Activated naive CD8-positive, alpha-beta T cell treated with anti-CD3 and anti-CD28 coated beads for 36 hours (primary cell): ENCODE measurements around the gene PHLDA1. TPM values are rescaled to one million over a fixed set of nuclear protein-coding genes. Genes with fewer than 3 reads are reported as not detected.
"Not testable (repeated sequence)": the region's sequence is repeated elsewhere in the genome, so short reads cannot be mapped to it uniquely, and the experiment has no call there.

Experiments
- DNase-seq: peaks from one replicate; pipeline ENCODE4 v3.0.0; 2021
- H3K27ac Mint-ChIP-seq: one replicate; pipeline ENCODE4 v1.8.0; 2022; ENCODE audit warnings: mild to moderate bottlenecking, moderate library complexity, mixed read lengths
- H3K27me3 Mint-ChIP-seq: one replicate; pipeline ENCODE4 v1.8.0; 2022; ENCODE audit warnings: mild to moderate bottlenecking, mixed read lengths
- H3K36me3 Mint-ChIP-seq: one replicate; pipeline ENCODE4 v1.8.0; 2021; ENCODE audit warnings: mild to moderate bottlenecking, mixed read lengths
- H3K4me1 Mint-ChIP-seq: one replicate; pipeline ENCODE4 v1.8.0; 2021; ENCODE audit warnings: mixed read lengths
- H3K4me3 Mint-ChIP-seq: one replicate; pipeline ENCODE4 v1.8.0; 2022; ENCODE audit warnings: mild to moderate bottlenecking, moderate library complexity, mixed read lengths
- H3K9me3 Mint-ChIP-seq: one replicate; pipeline ENCODE4 v1.8.0; 2022; ENCODE audit warnings: mixed read lengths
- total RNA-seq, 2 experiments: library from RNA; stranded (reverse); gene quantifications; one replicate each; pipeline ENCODE4 v1.2.3, GENCODE V29; 2021

Gene PHLDA1
- total RNA-seq, 2 experiments from 2014 or later = 41.5 to 41.9 TPM

DNA sequence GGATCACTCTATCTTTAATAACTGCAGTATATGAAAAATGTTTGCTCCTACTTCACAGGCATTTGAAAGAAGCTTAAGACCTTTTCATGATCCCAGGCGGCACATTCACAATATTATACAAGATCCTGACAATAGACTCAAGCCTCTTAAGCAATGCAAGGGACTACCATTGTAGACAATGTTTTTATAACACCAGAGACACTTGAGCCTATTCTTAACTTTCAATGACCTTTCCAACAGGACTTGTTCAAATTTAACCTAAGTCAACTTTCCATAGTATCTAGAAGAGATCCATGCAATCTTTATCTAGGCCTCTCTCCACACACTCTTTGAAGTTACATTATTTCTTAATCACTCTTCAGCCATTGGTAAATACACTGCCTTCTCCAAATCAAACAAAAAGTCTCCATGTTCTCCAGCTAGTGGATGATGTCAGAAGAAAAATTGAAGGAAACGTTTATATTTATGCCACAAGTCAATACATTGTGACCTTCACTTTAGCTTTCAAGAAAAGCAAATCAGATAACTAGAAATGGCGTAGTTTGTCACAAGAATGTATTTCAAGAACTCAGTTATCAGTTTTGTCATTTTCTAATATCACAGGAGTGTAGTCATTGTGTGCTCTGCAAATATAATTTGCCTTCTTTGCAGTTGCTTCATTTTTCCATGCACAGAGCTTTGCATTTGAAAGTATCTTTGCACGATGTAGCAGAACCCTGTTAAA, 41.2 kb downstream of the PHLDA1 start:
- no peak overlapping the region for H3K27ac Mint-ChIP-seq
- no peak for DNase-seq
- H3K4me3 Mint-ChIP-seq = no peak overlapping the region
- H3K4me1 Mint-ChIP-seq = peaks cover 39% of the 10 kb centered on the region
- peaks cover 15% of the 10 kb centered on the region for H3K36me3 Mint-ChIP-seq
- peaks cover 5% of the 10 kb centered on the region for H3K27me3 Mint-ChIP-seq
- peaks cover 15% of the 10 kb centered on the region for H3K9me3 Mint-ChIP-seq

DNA sequence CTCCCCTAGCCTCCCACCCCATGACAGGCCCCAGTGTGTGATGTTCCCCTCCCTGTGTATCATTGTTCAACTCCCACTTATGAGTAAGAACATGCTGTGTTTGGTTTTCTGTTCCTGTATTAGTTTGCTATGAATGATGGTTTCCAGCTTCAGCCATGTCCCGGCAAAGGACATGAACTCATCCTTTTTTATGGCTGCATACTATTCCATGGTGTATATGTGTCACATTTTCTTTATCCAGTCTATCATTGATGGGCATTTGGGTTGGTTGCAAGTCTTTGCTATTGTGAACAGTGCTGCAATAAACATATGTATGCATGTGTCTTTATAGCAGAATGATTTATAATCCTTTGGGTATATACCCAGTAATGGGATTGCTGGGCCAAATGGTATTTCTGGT, 43.9 kb downstream of the PHLDA1 start:
- Mint-ChIP-seq H3K9me3 (peaks cover 15% of the 10 kb centered on the region), H3K4me1 (peaks cover 36% of the 10 kb centered on the region), H3K36me3 (peaks cover 15% of the 10 kb centered on the region)
- not testable (repeated sequence) for H3K27ac Mint-ChIP-seq, H3K27me3 Mint-ChIP-seq, H3K4me3 Mint-ChIP-seq, DNase-seq

DNA sequence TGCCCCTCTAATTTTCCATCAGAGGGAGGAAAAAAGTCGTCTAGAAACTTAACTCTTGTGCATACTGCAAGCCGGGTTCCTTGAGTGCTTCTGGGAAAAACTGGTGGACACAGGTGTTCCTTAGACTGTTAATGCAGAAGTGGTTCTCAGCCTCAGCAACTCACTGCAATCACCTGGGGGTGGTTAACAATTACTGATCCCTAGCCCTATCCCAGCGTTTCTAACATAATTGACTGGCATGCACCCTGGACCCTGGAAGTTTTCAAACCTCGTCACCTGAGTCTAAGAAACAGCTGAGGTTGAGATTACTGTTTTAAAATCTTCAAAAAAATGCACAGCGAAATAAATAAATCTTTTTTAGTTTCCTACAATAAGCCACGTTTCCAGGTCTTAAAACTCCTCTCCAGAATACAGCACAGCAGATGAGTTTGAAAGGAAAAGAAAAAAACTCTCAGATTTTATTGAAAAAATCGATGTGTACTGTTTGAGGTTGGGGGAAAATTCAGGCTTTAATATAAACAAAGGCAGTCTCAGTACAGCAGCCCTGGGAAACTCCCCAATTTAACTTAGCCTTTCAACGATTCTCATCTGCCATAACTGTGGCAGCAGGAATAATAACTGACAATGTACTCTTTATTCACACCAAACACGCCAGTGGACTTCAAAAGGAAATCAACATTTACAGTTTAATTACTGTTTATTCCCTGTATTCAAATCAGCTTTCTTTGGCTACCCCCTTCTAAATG, 45.4 kb downstream of the PHLDA1 start:
- DNase-seq = no peak
- H3K27me3 Mint-ChIP-seq = peaks cover 5% of the 10 kb centered on the region
- H3K36me3 Mint-ChIP-seq = peaks cover 15% of the 10 kb centered on the region
- H3K4me1 Mint-ChIP-seq = peaks cover 39% of the 10 kb centered on the region
- peaks cover 15% of the 10 kb centered on the region for H3K9me3 Mint-ChIP-seq
- H3K27ac Mint-ChIP-seq = no peak overlapping the region
- no peak overlapping the region for H3K4me3 Mint-ChIP-seq

DNA sequence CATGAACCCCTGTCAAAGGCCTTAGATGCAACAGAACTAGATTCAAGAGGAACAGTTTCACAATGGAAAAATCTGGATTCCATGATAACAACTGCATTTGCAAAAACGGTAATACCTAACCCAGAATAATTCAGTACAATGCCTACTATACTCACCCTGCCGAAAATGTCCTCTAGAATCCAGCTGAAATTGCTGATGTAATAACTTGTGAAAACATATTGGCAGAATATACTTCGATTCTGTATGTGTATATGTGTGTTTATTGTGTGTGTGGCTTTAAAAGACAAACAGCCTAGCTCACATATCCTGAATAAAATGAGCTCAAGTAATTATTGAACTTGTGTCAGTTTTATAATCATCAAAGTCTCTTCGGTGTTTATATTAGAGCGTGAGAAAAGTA, 46.0 kb downstream of the PHLDA1 start:
- Mint-ChIP-seq H3K27ac (no peak overlapping the region), H3K4me1 (peaks cover 45% of the 10 kb centered on the region), H3K36me3 (peaks cover 15% of the 10 kb centered on the region), H3K4me3 (no peak overlapping the region), H3K9me3 (peaks cover 15% of the 10 kb centered on the region), H3K27me3 (peaks cover 4% of the 10 kb centered on the region)
- DNase-seq = no peak

DNA sequence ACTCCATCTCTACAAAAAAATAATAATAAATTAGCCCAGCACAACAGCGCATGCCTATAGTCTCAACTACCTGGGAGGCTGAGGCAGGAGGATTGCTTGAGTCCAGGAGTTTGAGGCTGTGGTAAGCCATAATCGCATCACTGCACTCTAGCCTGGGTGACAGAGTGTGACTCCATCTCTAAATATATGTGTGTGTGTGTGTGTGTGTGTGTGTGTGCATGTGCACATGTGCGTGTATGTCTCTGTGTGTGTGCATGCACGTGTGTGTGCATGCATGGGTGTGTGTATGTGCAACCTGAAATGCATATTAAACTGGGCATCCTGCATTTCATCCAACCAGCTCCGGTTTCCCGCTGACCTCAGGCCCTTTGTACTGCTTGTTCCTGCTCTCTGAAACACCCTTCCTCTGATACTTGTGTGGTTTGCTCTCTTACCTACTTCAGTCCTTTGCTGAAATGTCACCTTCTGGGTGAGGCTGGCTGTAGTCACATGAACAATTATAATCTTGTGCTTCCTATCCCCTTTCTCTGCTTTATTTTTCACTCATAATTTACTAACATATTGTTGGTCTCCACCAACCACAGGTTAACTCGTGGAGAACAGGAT, 46.9 kb downstream of the PHLDA1 start:
- H3K4me1 Mint-ChIP-seq = peaks cover 50% of the 10 kb centered on the region
- no peak overlapping the region for H3K27ac Mint-ChIP-seq
- peaks cover 16% of the 10 kb centered on the region for H3K9me3 Mint-ChIP-seq
- no peaks in the 10 kb centered on the region for H3K27me3 Mint-ChIP-seq
- no peak overlapping the region for H3K4me3 Mint-ChIP-seq
- DNase-seq = no peak
- H3K36me3 Mint-ChIP-seq = peaks cover 15% of the 10 kb centered on the region

DNA sequence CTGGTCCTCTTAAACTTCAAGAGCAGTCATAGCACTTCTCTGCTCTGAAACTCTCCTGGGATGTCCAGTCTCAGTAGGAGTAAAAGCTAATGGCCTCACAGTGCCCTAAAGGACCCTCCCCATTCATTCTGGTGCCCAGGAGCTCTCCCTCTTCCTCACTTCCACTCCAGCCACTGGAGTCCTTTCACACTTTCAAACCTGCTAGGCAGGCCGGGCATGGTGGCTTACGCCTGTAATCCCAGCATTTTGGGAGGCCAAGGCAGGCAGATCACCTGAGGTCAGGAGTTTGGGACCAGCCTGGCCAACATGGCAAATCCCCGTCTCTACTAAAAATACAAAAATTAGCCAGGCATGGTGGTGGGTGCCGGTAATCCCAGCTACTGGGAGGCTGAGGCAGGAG, 47.7 kb downstream of the PHLDA1 start:
- H3K36me3 Mint-ChIP-seq = peaks cover 12% of the 10 kb centered on the region
- not testable (repeated sequence) for H3K27me3 Mint-ChIP-seq, H3K27ac Mint-ChIP-seq, H3K4me3 Mint-ChIP-seq, DNase-seq
- peaks cover 58% of the 10 kb centered on the region for H3K4me1 Mint-ChIP-seq
- peaks cover 13% of the 10 kb centered on the region for H3K9me3 Mint-ChIP-seq

DNA sequence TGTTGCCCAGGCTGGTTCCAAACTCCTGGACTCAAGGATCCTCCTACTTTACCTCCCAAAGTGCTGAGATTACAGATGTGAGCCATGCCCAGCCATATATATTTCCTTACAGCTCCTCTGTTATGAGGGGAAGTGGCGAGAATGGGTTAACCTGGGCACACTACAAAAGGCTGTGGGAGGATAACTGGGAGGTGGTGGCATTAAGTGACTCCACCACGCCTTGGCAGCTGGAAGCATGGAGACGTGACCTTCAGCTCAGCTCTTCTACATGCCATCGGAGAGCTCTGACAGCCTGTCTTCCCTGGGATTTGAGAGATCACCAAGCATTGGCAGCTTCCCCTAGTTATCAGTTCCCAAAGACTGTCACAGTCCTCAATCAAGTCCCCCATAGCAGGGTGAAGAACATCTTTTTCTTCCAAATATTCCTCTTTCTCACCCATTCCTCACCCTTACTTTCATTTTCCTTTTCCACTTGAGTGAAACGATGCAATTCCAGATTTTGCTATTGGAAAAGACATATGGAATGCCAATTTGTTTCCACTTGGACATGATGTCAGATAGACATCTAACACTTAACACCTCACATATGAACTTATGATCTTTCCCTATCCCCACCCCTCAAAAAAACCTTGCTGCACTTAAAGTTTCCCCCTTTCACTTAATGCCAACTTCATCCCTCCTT, 48.5 kb downstream of the PHLDA1 start:
- Mint-ChIP-seq H3K27ac (no peak overlapping the region), H3K27me3 (no peaks in the 10 kb centered on the region), H3K4me3 (no peak overlapping the region), H3K9me3 (peaks cover 6% of the 10 kb centered on the region), H3K36me3 (peaks cover 5% of the 10 kb centered on the region), H3K4me1 (peaks cover 64% of the 10 kb centered on the region)
- no peak for DNase-seq

DNA sequence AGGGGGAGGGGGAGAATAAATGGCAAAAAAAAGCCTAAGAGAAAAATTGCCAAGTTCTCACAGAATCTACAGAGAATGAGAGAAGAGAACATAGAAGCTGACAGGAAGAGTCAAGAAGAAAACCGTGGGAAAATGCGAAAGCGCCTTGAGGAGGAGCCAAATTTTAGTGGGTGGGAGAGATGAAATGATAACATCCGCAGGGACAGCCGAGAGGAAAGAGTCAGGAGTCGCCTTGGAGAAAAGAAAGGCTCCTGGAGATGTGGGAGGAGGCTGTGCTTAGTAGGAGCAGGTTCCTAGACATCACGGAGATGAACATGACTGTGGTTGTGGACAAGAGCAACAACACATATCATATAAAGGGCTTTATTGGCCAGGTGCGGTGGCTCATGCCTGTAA, 49.4 kb downstream of the PHLDA1 start:
- Mint-ChIP-seq H3K4me3 (no peak overlapping the region), H3K27me3 (no peaks in the 10 kb centered on the region), H3K9me3 (peaks cover 1% of the 10 kb centered on the region), H3K36me3 (no peaks in the 10 kb centered on the region), H3K4me1 (peaks cover 74% of the 10 kb centered on the region), H3K27ac (peak overlapping the region; percentile 13)
- no peak for DNase-seq

DNA sequence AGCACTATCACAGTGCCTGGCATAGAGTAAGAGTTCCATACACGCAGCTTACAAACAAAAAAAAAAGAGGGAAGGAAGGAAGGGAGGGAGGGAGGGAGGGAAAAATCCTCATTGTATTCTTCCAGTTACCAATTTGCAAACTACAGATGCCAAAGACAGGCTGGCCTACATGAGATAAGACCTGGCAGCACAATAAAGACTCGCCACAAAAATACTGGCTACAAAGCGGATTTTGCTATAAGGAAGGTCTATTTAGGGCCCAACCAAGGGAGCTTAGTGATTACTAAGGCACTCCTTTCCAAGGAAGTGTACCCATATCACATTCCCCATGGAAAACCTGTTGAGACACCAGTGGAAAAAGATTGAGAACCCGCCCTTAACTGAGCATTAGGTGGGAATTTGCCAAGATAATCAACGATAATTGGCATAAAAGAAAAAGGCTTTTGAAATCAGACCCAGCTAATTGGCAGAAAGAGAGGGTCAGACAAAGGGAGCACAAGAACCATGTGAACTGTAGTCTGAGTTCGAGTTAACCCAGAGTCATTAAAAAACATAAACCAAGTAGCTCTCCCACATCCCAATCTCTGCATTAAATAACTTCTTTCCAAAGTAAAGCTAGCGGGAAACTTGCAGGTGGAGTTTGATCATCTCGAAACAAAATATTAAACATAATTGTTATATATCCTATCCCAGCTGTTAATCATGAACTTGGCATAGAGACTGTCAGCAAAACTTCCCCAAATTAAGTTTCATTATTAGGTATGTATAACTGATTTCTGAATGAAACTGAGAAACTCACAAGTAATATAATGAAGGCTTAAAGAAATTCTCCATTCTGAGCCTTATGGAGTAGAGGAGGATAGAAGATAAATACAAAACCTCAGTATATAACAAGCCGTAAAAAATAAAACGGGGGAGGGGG, 50.1 kb downstream of the PHLDA1 start:
- peaks cover 2% of the 10 kb centered on the region for H3K36me3 Mint-ChIP-seq
- H3K27ac Mint-ChIP-seq = peak overlapping the region; percentile 46
- no peak overlapping the region for H3K4me3 Mint-ChIP-seq
- peaks cover 1% of the 10 kb centered on the region for H3K9me3 Mint-ChIP-seq
- H3K27me3 Mint-ChIP-seq = no peaks in the 10 kb centered on the region
- H3K4me1 Mint-ChIP-seq = peaks cover 74% of the 10 kb centered on the region
- no peak for DNase-seq

DNA sequence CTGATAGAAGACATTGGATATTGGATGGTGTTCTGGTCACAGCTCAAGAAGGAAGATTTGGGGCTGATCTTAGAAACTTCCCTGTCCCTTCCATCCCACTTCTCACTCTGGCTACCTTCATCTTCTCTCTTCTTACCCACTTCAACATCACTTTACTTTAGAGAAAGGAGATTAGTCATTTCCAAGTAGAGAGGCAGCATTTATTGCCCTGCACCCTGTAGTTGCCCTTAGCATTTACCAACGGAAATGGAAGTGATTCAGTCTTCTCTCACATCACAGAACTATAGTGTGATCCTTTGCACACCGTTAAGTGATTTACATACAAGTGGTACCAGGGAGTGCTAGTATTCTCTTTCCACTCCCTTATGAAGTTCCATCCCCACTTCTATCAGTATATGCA, 52.4 kb downstream of the PHLDA1 start:
- peaks cover 3% of the 10 kb centered on the region for H3K9me3 Mint-ChIP-seq

DNA sequence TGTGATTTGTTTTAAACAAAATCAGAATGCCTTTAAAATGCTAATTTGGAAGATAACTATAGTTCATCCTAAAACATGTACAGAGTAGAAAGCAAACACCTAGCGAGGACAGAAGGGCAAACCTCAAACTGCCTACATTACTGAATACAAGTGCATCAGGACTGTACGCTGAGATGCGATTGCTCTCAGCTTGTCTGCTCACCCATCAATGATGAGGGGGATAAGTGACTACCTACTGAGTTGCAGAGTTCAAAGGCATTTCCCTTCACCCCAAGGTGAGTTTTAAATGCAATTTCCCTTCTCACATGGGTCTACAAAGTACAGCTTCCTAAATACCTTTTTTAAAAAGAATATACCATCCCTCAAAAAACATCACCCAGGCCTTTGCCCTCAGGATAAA, 52.9 kb downstream of the PHLDA1 start:
- H3K4me3 Mint-ChIP-seq = peak overlapping the region; percentile 51
- DNase-seq = no peak
- no peaks in the 10 kb centered on the region for H3K27me3 Mint-ChIP-seq
- peaks cover 3% of the 10 kb centered on the region for H3K9me3 Mint-ChIP-seq
- H3K36me3 Mint-ChIP-seq = peaks cover 2% of the 10 kb centered on the region
- H3K4me1 Mint-ChIP-seq = peaks cover 67% of the 10 kb centered on the region
- H3K27ac Mint-ChIP-seq = peak overlapping the region; percentile 100

More for the DNA sequence above, 52.4 kb downstream of the PHLDA1 start:
- Mint-ChIP-seq H3K36me3 (peaks cover 2% of the 10 kb centered on the region), H3K27me3 (no peaks in the 10 kb centered on the region), H3K27ac (peak overlapping the region; percentile 100), H3K4me3 (peak overlapping the region; percentile 51), H3K4me1 (peaks cover 66% of the 10 kb centered on the region)
- DNase-seq = peak; percentile 39

DNA sequence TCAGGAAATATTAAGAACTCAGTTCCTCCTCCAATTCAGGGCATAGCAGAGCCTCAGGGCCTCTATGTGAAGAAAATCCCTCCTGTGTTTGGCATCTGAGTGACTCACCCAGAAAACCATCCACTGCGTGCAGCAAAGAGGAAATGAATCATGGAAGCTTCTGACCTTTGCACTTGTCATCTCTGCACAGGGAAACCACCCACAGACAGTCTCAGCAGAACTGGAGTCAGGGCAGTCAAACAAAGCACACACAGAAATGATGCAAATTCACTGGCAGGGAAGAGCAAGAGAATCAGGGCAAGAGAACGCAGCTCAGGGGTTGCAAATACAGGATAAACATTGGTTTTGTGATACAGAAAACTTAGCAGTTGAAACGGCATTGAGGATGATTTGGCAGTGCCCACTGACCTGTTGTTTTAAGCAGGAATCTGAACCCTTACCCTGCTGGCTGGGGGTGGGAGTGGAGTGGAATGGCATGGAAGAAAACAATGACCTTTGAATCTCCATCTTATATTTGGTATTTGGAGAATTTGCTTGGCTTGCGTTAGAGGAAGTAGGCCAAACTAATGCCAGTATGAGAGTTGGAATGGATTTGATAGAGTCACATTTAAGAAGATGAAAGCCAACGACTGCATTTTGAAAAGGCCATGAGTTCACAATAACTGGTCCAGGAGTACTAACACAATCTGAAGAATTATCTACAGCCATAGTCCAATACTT, 53.5 kb downstream of the PHLDA1 start:
- Mint-ChIP-seq H3K36me3 (peaks cover 2% of the 10 kb centered on the region), H3K27ac (peak overlapping the region; percentile 100), H3K4me1 (peaks cover 65% of the 10 kb centered on the region), H3K27me3 (no peaks in the 10 kb centered on the region), H3K4me3 (peak overlapping the region; percentile 51), H3K9me3 (peaks cover 3% of the 10 kb centered on the region)
- DNase-seq = peak; percentile 84

DNA sequence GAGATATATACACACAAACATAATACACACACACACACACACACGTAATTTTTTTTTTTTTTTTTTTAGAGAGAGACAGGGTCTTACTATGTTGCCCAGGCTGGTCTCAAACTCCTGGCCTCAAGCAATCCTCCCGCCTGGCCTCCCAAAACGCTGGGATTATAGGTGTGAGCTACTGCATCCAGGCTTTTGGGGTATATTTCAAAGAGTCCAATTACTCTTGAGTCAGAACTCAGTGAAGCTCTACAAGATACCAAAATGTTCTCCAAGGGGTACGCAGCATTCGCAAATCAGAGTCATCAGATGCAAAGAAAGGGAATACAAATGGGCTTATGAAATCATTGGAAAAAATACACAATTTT, 54.0 kb downstream of the PHLDA1 start:
- H3K4me1 Mint-ChIP-seq = peaks cover 69% of the 10 kb centered on the region
- DNase-seq = peak; percentile 15
- H3K36me3 Mint-ChIP-seq = peaks cover 5% of the 10 kb centered on the region
- no peaks in the 10 kb centered on the region for H3K27me3 Mint-ChIP-seq
- H3K4me3 Mint-ChIP-seq = peak overlapping the region; percentile 51
- peaks cover 8% of the 10 kb centered on the region for H3K9me3 Mint-ChIP-seq
- H3K27ac Mint-ChIP-seq = peak overlapping the region; percentile 100

DNA sequence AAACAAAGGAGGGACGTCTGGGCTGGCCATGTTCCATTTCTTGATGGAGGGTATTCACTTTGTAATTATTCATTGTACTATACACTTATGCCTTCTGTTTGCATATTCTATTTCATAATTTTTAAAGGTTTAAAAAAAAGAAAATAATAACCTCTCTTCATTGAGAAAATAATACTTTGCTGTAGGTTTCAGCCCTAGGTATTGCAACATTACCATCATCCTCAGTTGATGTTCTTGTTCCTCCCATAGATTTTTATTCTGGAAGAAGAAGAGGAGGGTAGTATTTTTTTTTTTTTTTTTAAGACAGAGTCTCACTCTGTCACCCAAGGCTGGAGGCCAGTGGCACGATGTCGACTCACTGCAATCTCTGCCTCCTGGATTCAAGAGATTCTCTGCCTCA, 54.7 kb downstream of the PHLDA1 start:
- peak overlapping the region; percentile 100 for H3K27ac Mint-ChIP-seq
- DNase-seq = no peak
- H3K9me3 Mint-ChIP-seq = peaks cover 14% of the 10 kb centered on the region
- peaks cover 10% of the 10 kb centered on the region for H3K36me3 Mint-ChIP-seq
- H3K4me3 Mint-ChIP-seq = no peak overlapping the region
- H3K27me3 Mint-ChIP-seq = no peaks in the 10 kb centered on the region
- peaks cover 69% of the 10 kb centered on the region for H3K4me1 Mint-ChIP-seq
